Stomach (tissue), 9 donors: ENCODE results near the gene RPL35A. TPM values are rescaled to one million over a fixed set of nuclear protein-coding genes. Genes with fewer than 3 reads are reported as not detected.

Source experiments
- DNase-seq, 2 donors: peaks; one replicate each; pipeline versions ENCODE4 v3.0.0 to v3.0.0-alpha.2; 2013 to 2019
- H3K27ac ChIP-seq, 5 donors: fragments of 200-600 bp in 4 of 5; sonication (generic) in 4 of 5; one replicate each; pipeline ENCODE4 v1.5.1; 2013 to 2019; ENCODE audit warnings: mild to moderate bottlenecking in 1 of 5, moderate library complexity in 1 of 5
- H3K27me3 ChIP-seq, 3 donors: fragments of 200-600 bp; sonication (generic); one replicate each; pipeline ENCODE4 v1.5.1; 2017 to 2019; ENCODE audit warnings: mixed run types in 1 of 3
- H3K36me3 ChIP-seq, 4 donors: fragments of 200-600 bp; sonication (generic); 1 replicate in 3 of 4; 2 replicates in 1 of 4; pipeline ENCODE4 v1.5.1; 2016 to 2019
- H3K4me1 ChIP-seq, 4 donors: fragments of 200-600 bp; sonication (generic); one replicate each; pipeline ENCODE4 v1.5.1; 2016 to 2019
- H3K4me3 ChIP-seq, 4 donors: fragments of 200-600 bp; sonication (generic) in 3 of 4; one replicate each; pipeline ENCODE4 v1.5.1; 2016 to 2019; ENCODE audit warnings: mild to moderate bottlenecking in 1 of 4
- H3K9me3 ChIP-seq, 4 donors: fragments of 200-600 bp; sonication (generic); one replicate each; pipeline ENCODE4 v1.5.1; 2016 to 2019
- CTCF ChIP-seq, 7 experiments: fragments of 450-650 bp in 4 of 7; fragments of 200-600 bp in 3 of 7; sonication (generic) in 3 of 7; IDR thresholded peaks; one replicate each; pipeline ENCODE4 v1.5.1; 2016 to 2019; ENCODE audit warnings: antibody characterized with exemption in 7 of 7, control low read depth in 2 of 7, mild to moderate bottlenecking in 1 of 7
- EP300 ChIP-seq: sonication (generic); formaldehyde crosslinking; IDR thresholded peaks from one replicate; pipeline ENCODE4 v1.6.1; 2017; ENCODE audit warnings: antibody characterized with exemption
- POLR2A ChIP-seq, 4 donors: fragments of 450-650 bp; IDR thresholded peaks; one replicate each; pipeline ENCODE4 v1.6.1; 2016; ENCODE audit warnings: antibody characterized with exemption in 4 of 4, control low read depth in 2 of 4, mild to moderate bottlenecking in 1 of 4, moderate library complexity in 1 of 4
- POLR2AphosphoS5 ChIP-seq, 3 donors: sonication (generic); formaldehyde crosslinking; IDR thresholded peaks; one replicate each; pipeline ENCODE4 v1.6.1; 2016; ENCODE audit warnings: antibody characterized with exemption in 3 of 3
- WGBS, 5 donors: extraction: QIAGEN DNeasy Blood & Tissue Kit in 3 of 5; methylation state at CpG; one replicate each; pipeline versions ENCODE4 v1.1.5 to v1.1.7; 2013 to 2018; 5-methylcytosine and 5-hydroxymethylcytosine counted together
- intact Hi-C: fragments of 100-400 bp; cut with DNase I; formaldehyde crosslinking; loops from one replicate; pipeline ENCODE4 v1.15.1; 2023; ENCODE audit warnings: low total_unique reads
- polyA plus RNA-seq, 3 donors: library from polyadenylated mRNA; stranded (reverse); fragments of 200-250 nt; gene quantifications; one replicate each; pipeline ENCODE4 v1.2.3, GENCODE V29; 2013
- total RNA-seq, 5 donors: library from RNA; depleted of rRNA; stranded (reverse); fragments of >200 nt; gene quantifications; one replicate each; pipeline versions ENCODE4 v1.1.0 to v1.2.3, GENCODE V29; 2014 to 2016
- donor health status: healthy with polysubstance abuse.
- donor health status: Bipolar disorder and iron deficiency.
- donor health status: healthy.

RPL35A gene
- total and polyA plus RNA-seq, 8 donors = 30.4 to 2,972 (median 770) TPM

DNA sequence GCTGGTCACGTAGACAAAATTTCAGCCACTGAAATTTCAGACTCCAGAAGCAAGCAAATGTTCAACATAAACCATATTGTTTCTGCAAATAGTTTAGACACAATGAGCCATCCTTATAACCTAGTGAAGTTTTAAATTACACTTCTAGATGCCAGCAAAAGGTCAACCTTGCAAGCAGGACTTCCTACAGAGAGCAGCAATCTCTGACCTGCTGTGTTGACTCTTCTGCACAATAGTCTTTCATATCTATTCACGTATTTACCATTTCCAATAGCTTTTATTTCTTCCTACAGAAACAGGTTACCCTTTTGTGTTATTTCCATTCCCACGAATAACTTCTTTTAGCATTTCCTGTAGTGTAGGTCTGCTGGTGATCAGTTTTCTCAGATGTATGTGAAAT is 20.6 kb downstream of the RPL35A start:
- DNase-seq = no peak
- 37 to 64% (median 44%) methylated on average over 3 of the region's 3 CpGs for WGBS, 5 donors

DNA sequence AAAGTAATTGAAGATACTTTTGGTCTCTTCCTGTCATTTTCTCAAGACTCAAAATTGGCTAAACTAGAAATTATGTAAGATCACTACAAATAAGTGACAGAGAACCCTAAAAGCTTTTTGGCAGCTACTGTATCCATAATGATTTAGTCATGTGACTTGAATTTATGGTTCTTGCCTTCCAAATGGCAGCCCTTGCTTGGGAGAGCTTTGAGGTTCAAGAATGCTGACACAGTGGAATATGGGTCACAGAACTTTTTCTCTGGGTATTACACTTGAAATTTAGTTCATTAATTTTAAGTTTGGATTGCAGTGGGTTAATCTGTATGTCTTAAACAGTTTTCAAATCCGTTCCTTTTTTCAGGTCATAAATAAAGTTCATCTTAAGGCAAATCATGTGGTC is 24.0 kb downstream of the RPL35A start:
- Histone ChIP-seq H3K36me3 (peaks cover 4 to 36% (median 22%) of the 10 kb centered on the region in 4 donors), H3K27ac (no peak overlapping the region), H3K27me3 (no peaks in the 10 kb centered on the region), H3K4me3 (no peak overlapping the region), H3K4me1 (no peaks in the 10 kb centered on the region), H3K9me3 (peaks cover 0 to 7% (median 0%) of the 10 kb centered on the region in 4 donors)
- no peak for DNase-seq
- TF ChIP-seq CTCF (IDR thresholded peaks at IDR 0.05) (no peak), EP300 (no peak), POLR2AphosphoS5 (IDR thresholded peaks at IDR 0.05) (no peak), POLR2A (IDR thresholded peaks at IDR 0.05) (no peak)
- intact Hi-C loops = no loop called here
- 77 to 90% (median 86%) methylated on average over 1 of the region's 1 CpG for WGBS, 5 donors

More for the DNA sequence above, 20.6 kb downstream of the RPL35A start:
- Histone ChIP-seq H3K27me3 (no peaks in the 10 kb centered on the region), H3K4me1 (no peaks in the 10 kb centered on the region), H3K27ac (no peak overlapping the region), H3K9me3 (peaks cover 0 to 22% (median 6%) of the 10 kb centered on the region in 4 donors), H3K4me3 (no peak overlapping the region), H3K36me3 (peaks cover 0 to 10% (median 3%) of the 10 kb centered on the region in 4 donors)
- TF ChIP-seq POLR2A (IDR thresholded peaks at IDR 0.05) (no peak), CTCF (IDR thresholded peaks at IDR 0.05) (no peak), POLR2AphosphoS5 (IDR thresholded peaks at IDR 0.05) (no peak), EP300 (no peak)
- intact Hi-C loops = no loop called here

- Histone ChIP-seq H3K36me3 (peaks cover 4 to 39% (median 25%) of the 10 kb centered on the region in 4 donors), H3K27me3 (no peaks in the 10 kb centered on the region), H3K4me1 (no peaks in the 10 kb centered on the region), H3K4me3 (no peak overlapping the region), H3K9me3 (peaks cover 0 to 7% (median 0%) of the 10 kb centered on the region in 4 donors), H3K27ac (no peak overlapping the region)
- no peak for DNase-seq
- TF ChIP-seq POLR2AphosphoS5 (IDR thresholded peaks at IDR 0.05) = no peak
- no peak for TF ChIP-seq POLR2A (IDR thresholded peaks at IDR 0.05)
- no peak for TF ChIP-seq EP300
- no peak for TF ChIP-seq CTCF (IDR thresholded peaks at IDR 0.05)
- intact Hi-C loops = no loop called here
- 95 to 99% (median 99%) methylated on average over 8 of the region's 8 CpGs for WGBS, 5 donors
Observed at GRCh38 chr3:197975311-197975710, 25.3 kb downstream of the RPL35A start.

GRCh38 chr3:197983076-197983475 is 33.1 kb downstream of the RPL35A start:
- Histone ChIP-seq H3K27ac (no peak overlapping the region), H3K4me3 (no peak overlapping the region), H3K4me1 (no peaks in the 10 kb centered on the region), H3K36me3 (peaks cover 0 to 49% (median 36%) of the 10 kb centered on the region in 4 donors), H3K27me3 (no peaks in the 10 kb centered on the region), H3K9me3 (no peaks in the 10 kb centered on the region)
- DNase-seq = no peak
- TF ChIP-seq POLR2AphosphoS5 (IDR thresholded peaks at IDR 0.05) (no peak), CTCF (IDR thresholded peaks at IDR 0.05) (no peak), EP300 (no peak), POLR2A (IDR thresholded peaks at IDR 0.05) (no peak)
- intact Hi-C loops = no loop called here
- 83 to 100% (median 96%) methylated on average over 1 of the region's 1 CpG for WGBS, 5 donors
